HEK293 (cell line): Measurements from ENCODE around the gene CAPN10.

Experiments used
- CTCF ChIP-seq: fragments of 450-650 bp; formaldehyde crosslinking; IDR thresholded peaks from 2 replicates; pipeline ENCODE4 v1.5.1; 2016; ENCODE audit warnings: missing biosample characterization, missing genetic modification characterization
- ZBTB8A ChIP-seq: fragments of 450-650 bp; formaldehyde crosslinking; IDR thresholded peaks from 2 replicates; pipeline ENCODE4 v1.5.1; 2016; ENCODE audit warnings: missing biosample characterization, missing genetic modification characterization
- ZNF138 ChIP-seq: fragments of 450-650 bp; formaldehyde crosslinking; IDR thresholded peaks from 2 replicates; pipeline ENCODE4 v1.5.1; 2016; ENCODE audit warnings: missing biosample characterization, missing genetic modification characterization, borderline replicate concordance
- ZNF404 ChIP-seq: fragments of 450-650 bp; formaldehyde crosslinking; IDR thresholded peaks from 2 replicates; pipeline ENCODE4 v1.5.1; 2017; ENCODE audit warnings: missing biosample characterization, missing genetic modification characterization
- ZNF530 ChIP-seq: fragments of 450-650 bp; formaldehyde crosslinking; IDR thresholded peaks from 2 replicates; pipeline ENCODE4 v1.5.1; 2016; ENCODE audit warnings: low read depth, missing biosample characterization, missing genetic modification characterization

- TF ChIP-seq ZBTB8A (no peak), ZNF138 (tag by site-specific recombination) (no peak), CTCF (tag by site-specific recombination) (no peak), ZNF404 (tag by site-specific recombination) (no peak), ZNF530 (tag by site-specific recombination) (no peak)
These were observed 61.1 kb downstream of the CAPN10 start for GRCh38 chr2:240647503-240648154.
